Activated naive CD4-positive, alpha-beta T cell treated with anti-CD3 and anti-CD28 coated beads for 36 hours (primary cell): ENCODE measurements around the gene EVA1B. TPM values are rescaled to one million over a fixed set of nuclear protein-coding genes. Genes with fewer than 3 reads are reported as not detected.
A peak's percentile ranks its signal among the peaks of the same experiment; 100 is the strongest.

Experiments
- CTCF ChIA-PET: fragments of 350-600 bp; sonication (Branson Sonifier 250); formaldehyde crosslinking; loops from one replicate; lab custom pipeline; 2021; ENCODE audit warnings: antibody characterized with exemption; lab: Charles Lee
- DNase-seq: peaks from one replicate; pipeline ENCODE4 v3.0.0-alpha.2; 2020
- H3K27ac Mint-ChIP-seq: one replicate; pipeline ENCODE4 v1.8.0; 2021; ENCODE audit warnings: mild to moderate bottlenecking, mixed read lengths
- H3K27me3 Mint-ChIP-seq: one replicate; pipeline ENCODE4 v1.8.0; 2021; ENCODE audit warnings: low read depth, mixed read lengths
- H3K36me3 Mint-ChIP-seq: one replicate; pipeline ENCODE4 v1.8.0; 2021; ENCODE audit warnings: low read depth, mixed read lengths
- H3K4me1 Mint-ChIP-seq: one replicate; pipeline ENCODE4 v1.8.0; 2021; ENCODE audit warnings: low read depth, mixed read lengths
- H3K4me3 Mint-ChIP-seq: one replicate; pipeline ENCODE4 v1.8.0; 2021; ENCODE audit warnings: mild to moderate bottlenecking, moderate library complexity, mixed read lengths
- H3K9me3 Mint-ChIP-seq: one replicate; pipeline ENCODE4 v1.8.0; 2021; ENCODE audit warnings: mixed read lengths
- intact Hi-C: fragments of 100-400 bp; cut with micrococcal nuclease; formaldehyde crosslinking; loops from one replicate; pipeline ENCODE4 v1.15.1; 2023
- total RNA-seq, 2 experiments: library from RNA; stranded (reverse); gene quantifications; one replicate each; pipeline ENCODE4 v1.2.3, GENCODE V29; 2021

Gene EVA1B
- total RNA-seq, result 1 to 10 TPM; 1.9 to 2.1 TPM

- H3K9me3 Mint-ChIP-seq, result no peaks in the 10 kb centered on the region
- intact Hi-C loops, result loop anchor here (1.0 to 2.0 kb wide), 2 partner anchors 17 to 46 kb away; partner anchors contain the start of gene SH3D21
- H3K4me3 Mint-ChIP-seq, result peak within 1 kb of the TSS; percentile 68
- H3K27me3 Mint-ChIP-seq, result peaks cover 5% of the 10 kb centered on the region
- H3K36me3 Mint-ChIP-seq, result no peaks in the 10 kb centered on the region
- no peak within 1 kb of the TSS for H3K27ac Mint-ChIP-seq
- peaks cover 16% of the 10 kb centered on the region for H3K4me1 Mint-ChIP-seq
- CTCF ChIA-PET, result interaction anchor here (0.6 to 1.2 kb wide), 3 partner anchors 17 to 100 kb away, joined by 3 to 4 read pairs (median 3); no protein-coding TSS in a partner anchor
- DNase-seq, result peak; percentile 63
These were observed at the start of gene EVA1B for GRCh38 chr1:36323636-36324352. TSS of gene EVA1B (minus strand) at chr1:36323645. CDS start at chr1:36323037, 608 bp downstream.

- Mint-ChIP-seq H3K4me1 (peaks cover 65% of the 10 kb centered on the region), H3K27ac (peak overlapping the region; percentile 93), H3K9me3 (no peaks in the 10 kb centered on the region), H3K4me3 (no peak overlapping the region), H3K27me3 (no peaks in the 10 kb centered on the region), H3K36me3 (peaks cover 4% of the 10 kb centered on the region)
- no peak for DNase-seq
- CTCF ChIA-PET, result interaction anchor here (0.7 to 2.8 kb wide), 2 partner anchors 30 to 209 kb away, joined by 4 to 9 read pairs; no protein-coding TSS in a partner anchor
- intact Hi-C loops, result no loop called here
These were observed 49.2 kb upstream of the EVA1B start for GRCh38 chr1:36372617-36373016.

- intact Hi-C loops, result loop anchor here (1.0 to 2.0 kb wide), 7 partner anchors 18 to 220 kb away; partner anchors contain the start of genes EVA1B and TRAPPC3
- H3K4me1 Mint-ChIP-seq, result peaks cover 67% of the 10 kb centered on the region
- peaks cover 2% of the 10 kb centered on the region for H3K36me3 Mint-ChIP-seq
- CTCF ChIA-PET, result interaction anchor here (0.6 to 5.1 kb wide), 22 partner anchors 9 to 256 kb away, joined by 3 to 53 read pairs (median 4); partner anchors contain the start of genes LSM10, OSCP1 and TRAPPC3
- H3K9me3 Mint-ChIP-seq, result no peaks in the 10 kb centered on the region
- H3K27me3 Mint-ChIP-seq, result no peaks in the 10 kb centered on the region
- DNase-seq, result peak; percentile 93
- H3K27ac Mint-ChIP-seq, result peak overlapping the region; percentile 65
- H3K4me3 Mint-ChIP-seq, result no peak overlapping the region
These were observed 45.8 kb upstream of the EVA1B start for GRCh38 chr1:36369061-36369861.

GRCh38 chr1:36367798-36368197 lies 44.4 kb upstream of the EVA1B start:
- peak overlapping the region; percentile 89 for H3K27ac Mint-ChIP-seq
- CTCF ChIA-PET, result interaction anchor here (0.5 to 5.1 kb wide), 19 partner anchors 9 to 218 kb away, joined by 3 to 53 read pairs (median 5); partner anchors contain the start of genes EVA1B, LSM10, OSCP1 and TRAPPC3
- H3K27me3 Mint-ChIP-seq, result no peaks in the 10 kb centered on the region
- H3K9me3 Mint-ChIP-seq, result no peaks in the 10 kb centered on the region
- no peak overlapping the region for H3K4me3 Mint-ChIP-seq
- DNase-seq, result no peak
- peaks cover 52% of the 10 kb centered on the region for H3K4me1 Mint-ChIP-seq
- H3K36me3 Mint-ChIP-seq, result peaks cover 3% of the 10 kb centered on the region
- intact Hi-C loops, result loop anchor here (2.0 kb wide), 1 partner anchor 17 kb away; no protein-coding TSS in a partner anchor

GRCh38 chr1:36367066-36367465 lies 43.6 kb upstream of the EVA1B start:
- peak; percentile 38 for DNase-seq
- peaks cover 47% of the 10 kb centered on the region for H3K4me1 Mint-ChIP-seq
- H3K4me3 Mint-ChIP-seq, result no peak overlapping the region
- H3K9me3 Mint-ChIP-seq, result no peaks in the 10 kb centered on the region
- peaks cover 3% of the 10 kb centered on the region for H3K36me3 Mint-ChIP-seq
- no peaks in the 10 kb centered on the region for H3K27me3 Mint-ChIP-seq
- peak overlapping the region; percentile 89 for H3K27ac Mint-ChIP-seq
- CTCF ChIA-PET, result interaction anchor here (0.9 to 5.1 kb wide), 23 partner anchors 8 to 277 kb away, joined by 3 to 53 read pairs (median 8); partner anchors contain the start of genes EVA1B, LSM10, SH3D21 and TRAPPC3
- intact Hi-C loops, result no loop called here

GRCh38 chr1:36366091-36366661 lies 42.7 kb upstream of the EVA1B start:
- H3K36me3 Mint-ChIP-seq, result peaks cover 3% of the 10 kb centered on the region
- peaks cover 50% of the 10 kb centered on the region for H3K4me1 Mint-ChIP-seq
- H3K4me3 Mint-ChIP-seq, result peak overlapping the region; percentile 13
- H3K27ac Mint-ChIP-seq, result peak overlapping the region; percentile 89
- intact Hi-C loops, result no loop called here
- H3K27me3 Mint-ChIP-seq, result no peaks in the 10 kb centered on the region
- DNase-seq, result peak; percentile 80
- no peaks in the 10 kb centered on the region for H3K9me3 Mint-ChIP-seq
- CTCF ChIA-PET, result interaction anchor here (0.7 to 5.1 kb wide), 18 partner anchors 9 to 231 kb away, joined by 3 to 53 read pairs (median 8); partner anchors contain the start of genes SH3D21 and TRAPPC3

GRCh38 chr1:36365381-36365780 lies 41.9 kb upstream of the EVA1B start:
- peaks cover 3% of the 10 kb centered on the region for H3K36me3 Mint-ChIP-seq
- no peak overlapping the region for H3K4me3 Mint-ChIP-seq
- DNase-seq, result no peak
- H3K27ac Mint-ChIP-seq, result peak overlapping the region; percentile 89
- no peaks in the 10 kb centered on the region for H3K9me3 Mint-ChIP-seq
- CTCF ChIA-PET, result interaction anchor here (1.9 to 5.1 kb wide), 4 partner anchors 11 to 34 kb away, joined by 5 to 53 read pairs (median 22); no protein-coding TSS in a partner anchor
- no peaks in the 10 kb centered on the region for H3K27me3 Mint-ChIP-seq
- intact Hi-C loops, result no loop called here
- peaks cover 55% of the 10 kb centered on the region for H3K4me1 Mint-ChIP-seq

- no peak overlapping the region for H3K4me3 Mint-ChIP-seq
These were observed 36.6 kb upstream of the EVA1B start for GRCh38 chr1:36359911-36360550.

GRCh38 chr1:36359383-36359782 lies 35.9 kb upstream of the EVA1B start:
- Mint-ChIP-seq H3K27ac (peak overlapping the region; percentile 77), H3K36me3 (peaks cover 18% of the 10 kb centered on the region), H3K4me1 (peaks cover 24% of the 10 kb centered on the region), H3K4me3 (no peak overlapping the region), H3K9me3 (no peaks in the 10 kb centered on the region), H3K27me3 (no peaks in the 10 kb centered on the region)
- intact Hi-C loops, result no loop called here
- DNase-seq, result no peak
- CTCF ChIA-PET, result interaction anchor here (0.8 to 2.7 kb wide), 5 partner anchors 8 to 17 kb away, joined by 3 to 15 read pairs (median 5); no protein-coding TSS in a partner anchor

More at GRCh38 chr1:36359911-36360550, 36.6 kb upstream of the EVA1B start:
- CTCF ChIA-PET, result interaction anchor here (0.6 to 2.7 kb wide), 5 partner anchors 9 to 122 kb away, joined by 3 to 15 read pairs (median 5); no protein-coding TSS in a partner anchor
- Mint-ChIP-seq H3K27ac (peak overlapping the region; percentile 77), H3K36me3 (peaks cover 16% of the 10 kb centered on the region), H3K9me3 (no peaks in the 10 kb centered on the region), H3K27me3 (no peaks in the 10 kb centered on the region), H3K4me1 (peaks cover 25% of the 10 kb centered on the region)
- intact Hi-C loops, result no loop called here
- DNase-seq, result peak; percentile 66

GRCh38 chr1:36358514-36359084 lies 35.2 kb upstream of the EVA1B start:
- Mint-ChIP-seq H3K27ac (peak overlapping the region; percentile 77), H3K27me3 (no peaks in the 10 kb centered on the region)
- CTCF ChIA-PET, result interaction anchor here (1.2 to 1.4 kb wide), 2 partner anchors 7 to 9 kb away, joined by 3 to 5 read pairs; no protein-coding TSS in a partner anchor

GRCh38 chr1:36355811-36356210 lies 32.4 kb upstream of the EVA1B start:
- no peak overlapping the region for H3K4me3 Mint-ChIP-seq
- no peaks in the 10 kb centered on the region for H3K9me3 Mint-ChIP-seq
- H3K27ac Mint-ChIP-seq, result no peak overlapping the region
- no peak for DNase-seq
- H3K36me3 Mint-ChIP-seq, result peaks cover 22% of the 10 kb centered on the region
- H3K27me3 Mint-ChIP-seq, result no peaks in the 10 kb centered on the region
- H3K4me1 Mint-ChIP-seq, result peaks cover 34% of the 10 kb centered on the region
- CTCF ChIA-PET, result no interaction called here
- intact Hi-C loops, result no loop called here

More at GRCh38 chr1:36358514-36359084, 35.2 kb upstream of the EVA1B start:
- intact Hi-C loops, result no loop called here
- no peak for DNase-seq
- Mint-ChIP-seq H3K4me3 (no peak overlapping the region), H3K9me3 (no peaks in the 10 kb centered on the region), H3K4me1 (peaks cover 24% of the 10 kb centered on the region), H3K36me3 (peaks cover 21% of the 10 kb centered on the region)
